Fibroblast of mammary gland (primary cell): Measurements from ENCODE around the gene FFAR2.
"Not testable (repeated sequence)": the region's sequence is repeated elsewhere in the genome, so short reads cannot be mapped to it uniquely, and the experiment has no call there.

Experiments
- DNase-seq: peaks from one replicate; pipeline ENCODE4 v3.0.0-alpha.2; 2010; ENCODE audit warnings: low read depth
- H3K4me3 ChIP-seq: 2 replicates; pipeline ENCODE4 v1.5.1; 2011; ENCODE audit warnings: low read depth, mild to moderate bottlenecking, low read length, moderate library complexity; ENCODE audit not compliant: control insufficient read depth
- CTCF ChIP-seq: conservative IDR thresholded peaks from 2 replicates; pipeline ENCODE4 v1.5.1; 2011; ENCODE audit warnings: low read depth, low read length, inconsistent platforms; ENCODE audit not compliant: control insufficient read depth, insufficient read depth

The FFAR2 gene

GRCh38 chr19:35457173-35457572 is 9.1 kb downstream of the FFAR2 start:
- TF ChIP-seq CTCF = no peak
- DNase-seq = no peak

GRCh38 chr19:35458192-35458591 is 10.1 kb downstream of the FFAR2 start:
- DNase-seq = no peak
- no peak overlapping the region for H3K4me3 ChIP-seq
- TF ChIP-seq CTCF = no peak

More at GRCh38 chr19:35457173-35457572, 9.1 kb downstream of the FFAR2 start:
- H3K4me3 ChIP-seq = no peak overlapping the region

- H3K4me3 ChIP-seq = no peak overlapping the region
- TF ChIP-seq CTCF = no peak
- no peak for DNase-seq
Observed at GRCh38 chr19:35458731-35459391, 10.8 kb downstream of the FFAR2 start.

- TF ChIP-seq CTCF = no peak
- DNase-seq = peak; percentile 77
- H3K4me3 ChIP-seq = no peak overlapping the region
Observed at GRCh38 chr19:35459414-35460082, 11.5 kb downstream of the FFAR2 start.

GRCh38 chr19:35460608-35461007 is 12.6 kb downstream of the FFAR2 start:
- TF ChIP-seq CTCF = no peak

GRCh38 chr19:35461060-35461459 is 13.0 kb downstream of the FFAR2 start:
- TF ChIP-seq CTCF = no peak
- DNase-seq = no peak
- no peak overlapping the region for H3K4me3 ChIP-seq

More at GRCh38 chr19:35460608-35461007, 12.6 kb downstream of the FFAR2 start:
- no peak overlapping the region for H3K4me3 ChIP-seq
- no peak for DNase-seq

- not testable (repeated sequence) for H3K4me3 ChIP-seq, DNase-seq
Observed at GRCh38 chr19:35461788-35462187, 13.7 kb downstream of the FFAR2 start.
